SK-N-SH treated with all-trans-retinoic acid at 6 μM for 48 hours (cell line): ENCODE results near the gene IQCM.
A peak's percentile ranks its signal among the peaks of the same experiment; 100 is the strongest.

ENCODE experiments used
- ATAC-seq: fragments of 200-7000 bp; cut with Tn5 transposase; 3 replicates; pipeline ENCODE4 v1.9.1; 2020; ENCODE audit warnings: mild to moderate bottlenecking, moderate library complexity
- ARNTL ChIP-seq: fragments of 450-650 bp; formaldehyde crosslinking; IDR thresholded peaks from 2 replicates; pipeline ENCODE4 v1.5.0; 2020; ENCODE audit warnings: low read depth, mild to moderate bottlenecking, moderate library complexity, borderline replicate concordance
- BACH2 ChIP-seq: fragments of 250-450 bp; sonication (Bioruptor Pico); IDR thresholded peaks from 2 replicates; pipeline ENCODE4 v1.9.0; 2021; ENCODE audit warnings: mild to moderate bottlenecking, borderline replicate concordance
- CSDC2 ChIP-seq: fragments of 250-450 bp; sonication (Bioruptor Pico); IDR thresholded peaks from 2 replicates; pipeline ENCODE4 v1.5.0; 2020; ENCODE audit warnings: mild to moderate bottlenecking, moderate library complexity
- ESRRG ChIP-seq: fragments of 250-450 bp; sonication (Bioruptor Pico); IDR thresholded peaks from 2 replicates; pipeline ENCODE4 v1.6.1; 2021; ENCODE audit warnings: mild to moderate bottlenecking
- GLIS3 ChIP-seq: fragments of 250-450 bp; sonication (Bioruptor Pico); IDR thresholded peaks from 2 replicates; pipeline ENCODE4 v1.5.0; 2020; ENCODE audit warnings: mild to moderate bottlenecking, moderate library complexity
- ISL1 ChIP-seq: fragments of 250-450 bp; sonication (Bioruptor Pico); IDR thresholded peaks from 2 replicates; pipeline ENCODE4 v2.1.2; 2022; ENCODE audit warnings: mild to moderate bottlenecking, moderate library complexity
- OSR1 ChIP-seq: fragments of 250-450 bp; sonication (Bioruptor Pico); IDR thresholded peaks from 2 replicates; pipeline ENCODE4 v1.8.0; 2022; ENCODE audit warnings: moderate library complexity, mild to moderate bottlenecking, inconsistent platforms
- PATZ1 ChIP-seq: fragments of 250-450 bp; sonication (Bioruptor Pico); IDR thresholded peaks from 2 replicates; pipeline ENCODE4 v1.8.0; 2020; ENCODE audit warnings: mild to moderate bottlenecking, moderate library complexity, borderline replicate concordance
- PPARA ChIP-seq: fragments of 250-450 bp; sonication (Bioruptor Pico); IDR thresholded peaks from 2 replicates; pipeline ENCODE4 v1.5.0; 2020; ENCODE audit warnings: mild to moderate bottlenecking, borderline replicate concordance
- SNAI2 ChIP-seq: fragments of 250-450 bp; sonication (Bioruptor Pico); IDR thresholded peaks from 2 replicates; pipeline ENCODE4 v1.5.0; 2020; ENCODE audit warnings: mild to moderate bottlenecking, moderate library complexity
- TCF4 ChIP-seq: fragments of 250-450 bp; sonication (Bioruptor Pico); IDR thresholded peaks from 2 replicates; pipeline ENCODE4 v1.8.0; 2021; ENCODE audit warnings: mild to moderate bottlenecking, moderate library complexity, borderline replicate concordance
- TOX ChIP-seq: fragments of 250-450 bp; sonication (Bioruptor Pico); IDR thresholded peaks from 2 replicates; pipeline ENCODE4 v1.8.0; 2021; ENCODE audit warnings: mild to moderate bottlenecking, moderate library complexity, borderline replicate concordance
- TSHZ2 ChIP-seq: fragments of 250-450 bp; sonication (Bioruptor Pico); IDR thresholded peaks from 2 replicates; pipeline ENCODE4 v1.5.0; 2020; ENCODE audit warnings: mild to moderate bottlenecking, moderate library complexity
- ZC3H10 ChIP-seq: fragments of 250-450 bp; sonication (Bioruptor Pico); IDR thresholded peaks from 2 replicates; pipeline ENCODE4 v1.5.1; 2021; ENCODE audit warnings: mild to moderate bottlenecking, moderate library complexity
- ZFP3 ChIP-seq: fragments of 250-450 bp; sonication (Bioruptor Pico); IDR thresholded peaks from 2 replicates; pipeline ENCODE4 v1.5.0; 2020; ENCODE audit warnings: mild to moderate bottlenecking, moderate library complexity
- ZFP30 ChIP-seq: fragments of 450-650 bp; formaldehyde crosslinking; IDR thresholded peaks from 2 replicates; pipeline ENCODE4 v1.5.0; 2022; ENCODE audit warnings: mild to moderate bottlenecking, moderate library complexity
- ZNF565 ChIP-seq: fragments of 450-650 bp; formaldehyde crosslinking; conservative IDR thresholded peaks from 2 replicates; pipeline ENCODE4 v1.5.0; 2020; ENCODE audit warnings: low read depth, mild to moderate bottlenecking, moderate library complexity
- ZNF70 ChIP-seq: fragments of 450-650 bp; formaldehyde crosslinking; IDR thresholded peaks from 2 replicates; pipeline ENCODE4 v1.5.0; 2020; ENCODE audit warnings: mild to moderate bottlenecking, moderate library complexity
- TF ChIP-seq, protein P1 (sequence below): fragments of 250-450 bp; sonication (Bioruptor Pico); IDR thresholded peaks from 2 replicates; pipeline ENCODE4 v1.5.1; 2021; ENCODE audit warnings: mild to moderate bottlenecking, moderate library complexity
- TF ChIP-seq, protein P2 (sequence below): fragments of 250-450 bp; sonication (Bioruptor Pico); IDR thresholded peaks from 2 replicates; pipeline ENCODE4 v1.8.0; 2021; ENCODE audit warnings: low read depth, mild to moderate bottlenecking, moderate library complexity, borderline replicate concordance

The IQCM gene

GRCh38 chr4:149825336-149825735 is 9.7 kb upstream of the IQCM start (continued):
- TF ChIP-seq PATZ1 (CRISPR knock-in tag) (no peak), ESRRG (CRISPR knock-in tag) (no peak), SNAI2 (no peak)
- TF ChIP-seq, all 23 proteins: peak for 0

DNA sequence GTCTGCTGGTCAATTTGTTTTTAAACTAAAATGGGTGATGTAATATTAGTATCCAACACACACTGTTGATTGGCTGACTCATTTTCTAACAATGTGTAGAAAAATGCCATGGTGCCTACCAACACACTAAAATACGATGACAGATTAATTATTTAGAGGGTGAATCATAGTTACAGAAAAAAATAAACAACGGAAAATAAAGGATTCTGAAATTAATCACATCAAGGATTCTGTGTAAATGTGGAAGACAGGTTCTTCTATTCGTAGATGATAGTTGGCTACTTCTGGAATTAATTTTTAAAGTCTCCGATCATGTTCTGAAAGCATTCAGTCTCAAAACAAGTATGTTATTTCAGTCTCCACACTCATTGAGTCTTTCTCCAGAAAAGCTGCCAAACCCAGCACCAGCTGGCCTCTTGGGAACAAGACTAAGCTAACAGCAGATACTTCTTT is 8.2 kb upstream of the IQCM start:
- TF ChIP-seq TOX (CRISPR knock-in tag) (peak; percentile 11; the same call in 1 of the 2 replicates), PATZ1 (CRISPR knock-in tag) (no peak)
- peak; percentile 40; the same call in 1 of the 3 replicates for ATAC-seq

- TF ChIP-seq TCF4 (peak; percentile 44; the same call in 1 of the 2 replicates), ZNF70 (no peak)
- ATAC-seq: no peak
Observed at GRCh38 chr4:149801416-149801815, 14.2 kb downstream of the IQCM start.

- TF ChIP-seq, protein P1, sequence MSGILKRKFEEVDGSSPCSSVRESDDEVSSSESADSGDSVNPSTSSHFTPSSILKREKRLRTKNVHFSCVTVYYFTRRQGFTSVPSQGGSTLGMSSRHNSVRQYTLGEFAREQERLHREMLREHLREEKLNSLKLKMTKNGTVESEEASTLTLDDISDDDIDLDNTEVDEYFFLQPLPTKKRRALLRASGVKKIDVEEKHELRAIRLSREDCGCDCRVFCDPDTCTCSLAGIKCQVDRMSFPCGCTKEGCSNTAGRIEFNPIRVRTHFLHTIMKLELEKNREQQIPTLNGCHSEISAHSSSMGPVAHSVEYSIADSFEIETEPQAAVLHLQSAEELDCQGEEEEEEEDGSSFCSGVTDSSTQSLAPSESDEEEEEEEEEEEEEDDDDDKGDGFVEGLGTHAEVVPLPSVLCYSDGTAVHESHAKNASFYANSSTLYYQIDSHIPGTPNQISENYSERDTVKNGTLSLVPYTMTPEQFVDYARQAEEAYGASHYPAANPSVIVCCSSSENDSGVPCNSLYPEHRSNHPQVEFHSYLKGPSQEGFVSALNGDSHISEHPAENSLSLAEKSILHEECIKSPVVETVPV (CRISPR knock-in tag): no peak
- TF ChIP-seq PATZ1 (CRISPR knock-in tag): no peak
- TF ChIP-seq OSR1 (CRISPR knock-in tag): no peak
- TF ChIP-seq, protein P2, sequence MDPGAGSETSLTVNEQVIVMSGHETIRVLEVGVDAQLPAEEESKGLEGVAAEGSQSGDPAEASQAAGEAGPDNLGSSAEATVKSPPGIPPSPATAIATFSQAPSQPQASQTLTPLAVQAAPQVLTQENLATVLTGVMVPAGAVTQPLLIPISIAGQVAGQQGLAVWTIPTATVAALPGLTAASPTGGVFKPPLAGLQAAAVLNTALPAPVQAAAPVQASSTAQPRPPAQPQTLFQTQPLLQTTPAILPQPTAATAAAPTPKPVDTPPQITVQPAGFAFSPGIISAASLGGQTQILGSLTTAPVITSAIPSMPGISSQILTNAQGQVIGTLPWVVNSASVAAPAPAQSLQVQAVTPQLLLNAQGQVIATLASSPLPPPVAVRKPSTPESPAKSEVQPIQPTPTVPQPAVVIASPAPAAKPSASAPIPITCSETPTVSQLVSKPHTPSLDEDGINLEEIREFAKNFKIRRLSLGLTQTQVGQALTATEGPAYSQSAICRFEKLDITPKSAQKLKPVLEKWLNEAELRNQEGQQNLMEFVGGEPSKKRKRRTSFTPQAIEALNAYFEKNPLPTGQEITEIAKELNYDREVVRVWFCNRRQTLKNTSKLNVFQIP (CRISPR knock-in tag): no peak
- TF ChIP-seq ZFP30 (CRISPR knock-in tag): no peak
- ATAC-seq: no peak
Observed at GRCh38 chr4:149799546-149799945, 16.1 kb downstream of the IQCM start.

DNA sequence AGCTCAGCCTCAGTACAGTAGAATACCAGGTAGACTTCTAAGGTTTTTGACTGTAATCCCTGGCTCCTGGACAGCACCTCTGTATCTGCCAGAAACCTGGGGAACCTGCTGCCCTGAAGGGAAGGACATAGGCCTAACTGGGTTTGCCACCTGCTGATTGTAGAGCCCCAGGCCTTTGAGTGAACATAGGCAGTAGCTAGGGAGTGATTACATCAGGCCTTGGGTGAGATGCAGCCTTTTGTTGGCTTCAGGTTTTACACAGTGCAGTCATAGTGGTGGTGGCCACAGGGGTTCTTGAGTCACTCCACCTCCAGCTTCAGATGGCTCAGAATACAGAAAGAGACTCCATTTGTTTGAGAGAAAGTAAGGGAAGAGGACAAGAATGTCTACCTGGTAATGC is 19.3 kb downstream of the IQCM start:
- no peak for ATAC-seq
- no peak for TF ChIP-seq SNAI2
- TF ChIP-seq ZNF70: no peak
- no peak for TF ChIP-seq PPARA (CRISPR knock-in tag)
- TF ChIP-seq BACH2 (CRISPR knock-in tag): no peak
- TF ChIP-seq CSDC2: no peak
- no peak for TF ChIP-seq ARNTL
- TF ChIP-seq GLIS3 (CRISPR knock-in tag): no peak
- no peak for TF ChIP-seq ISL1 (CRISPR knock-in tag)
- TF ChIP-seq ZNF565 (CRISPR knock-in tag): no peak
- TF ChIP-seq TSHZ2: no peak
- no peak for TF ChIP-seq ZFP3 (CRISPR knock-in tag)
- no peak for TF ChIP-seq OSR1 (CRISPR knock-in tag)
- TF ChIP-seq ZC3H10 (CRISPR knock-in tag): no peak
- TF ChIP-seq, protein P1 (CRISPR knock-in tag): no peak
